ENCODE measurements around the gene QRSL1. TPM values are rescaled to one million over a fixed set of nuclear protein-coding genes. Genes with fewer than 3 reads are reported as not detected.

The QRSL1 gene
- total RNA-seq, 1 experiment from 2014 or later, result 14.0 TPM

- no peak for TF ChIP-seq CTCF (IDR thresholded peaks at IDR 0.05; ENCODE audit: unreplicated experiment)
- Mint-ChIP-seq H3K4me1 (ENCODE audit: insufficient read depth, unreplicated experiment) (no peaks in the 10 kb centered on the region), H3K9me3 (ENCODE audit: unreplicated experiment) (peaks cover 8% of the 10 kb centered on the region), H3K36me3 (ENCODE audit: insufficient read depth, unreplicated experiment) (no peaks in the 10 kb centered on the region), H3K4me3 (ENCODE audit: unreplicated experiment) (no peak overlapping the region), H3K27me3 (ENCODE audit: insufficient read depth, unreplicated experiment) (no peaks in the 10 kb centered on the region), H3K27ac (ENCODE audit: low read depth, unreplicated experiment) (no peak overlapping the region)
- DNase-seq (ENCODE audit: unreplicated experiment), result no peak
- ChIA-PET CTCF (interaction anchor here (0.9 kb wide), 1 partner anchor 169 kb away, joined by 3 read pairs; no protein-coding TSS in a partner anchor), POLR2A (interaction anchor here (1.0 kb wide), 1 partner anchor 12 kb away, joined by 4 read pairs; no protein-coding TSS in a partner anchor)
- intact Hi-C loops (cut with micrococcal nuclease), result no loop called here
- BruUV-seq (replicated peaks), result no TSS peak
Measured at GRCh38 chr6:106702046-106702445, 72.7 kb downstream of the QRSL1 start.

- POLR2A ChIA-PET, result interaction anchor here (1.0 kb wide), 1 partner anchor 12 kb away, joined by 4 read pairs; no protein-coding TSS in a partner anchor
- Mint-ChIP-seq H3K4me3 (ENCODE audit: unreplicated experiment) (no peak overlapping the region), H3K36me3 (ENCODE audit: insufficient read depth, unreplicated experiment) (no peaks in the 10 kb centered on the region), H3K4me1 (ENCODE audit: insufficient read depth, unreplicated experiment) (no peaks in the 10 kb centered on the region), H3K27ac (ENCODE audit: low read depth, unreplicated experiment) (no peak overlapping the region), H3K9me3 (ENCODE audit: unreplicated experiment) (peaks cover 8% of the 10 kb centered on the region), H3K27me3 (ENCODE audit: insufficient read depth, unreplicated experiment) (no peaks in the 10 kb centered on the region)
- BruUV-seq (replicated peaks), result no TSS peak
- TF ChIP-seq CTCF (IDR thresholded peaks at IDR 0.05; ENCODE audit: unreplicated experiment), result no peak
- DNase-seq (ENCODE audit: unreplicated experiment), result no peak
- intact Hi-C loops (cut with micrococcal nuclease), result no loop called here
- CTCF ChIA-PET, result interaction anchor here (0.9 kb wide), 1 partner anchor 168 kb away, joined by 3 read pairs; no protein-coding TSS in a partner anchor
Measured at GRCh38 chr6:106702451-106703110, 73.2 kb downstream of the QRSL1 start.

GRCh38 chr6:106704327-106704726, 74.9 kb downstream of the QRSL1 start:
- DNase-seq (ENCODE audit: unreplicated experiment), result no peak
- ChIA-PET POLR2A (no interaction called here), CTCF (no interaction called here)
- H3K36me3 Mint-ChIP-seq (ENCODE audit: insufficient read depth, unreplicated experiment), result no peaks in the 10 kb centered on the region
- H3K9me3 Mint-ChIP-seq (ENCODE audit: unreplicated experiment), result peaks cover 8% of the 10 kb centered on the region
- no peak for TF ChIP-seq CTCF (IDR thresholded peaks at IDR 0.05; ENCODE audit: unreplicated experiment)
- BruUV-seq (replicated peaks), result no TSS peak
- intact Hi-C loops (cut with micrococcal nuclease), result no loop called here
- H3K4me3 Mint-ChIP-seq (ENCODE audit: unreplicated experiment), result no peak overlapping the region
- H3K27ac Mint-ChIP-seq (ENCODE audit: low read depth, unreplicated experiment), result no peak overlapping the region
- no peaks in the 10 kb centered on the region for H3K27me3 Mint-ChIP-seq (ENCODE audit: insufficient read depth, unreplicated experiment)
- no peaks in the 10 kb centered on the region for H3K4me1 Mint-ChIP-seq (ENCODE audit: insufficient read depth, unreplicated experiment)

GRCh38 chr6:106705156-106705555, 75.8 kb downstream of the QRSL1 start:
- Mint-ChIP-seq H3K9me3 (ENCODE audit: unreplicated experiment) (peaks cover 8% of the 10 kb centered on the region), H3K27ac (ENCODE audit: low read depth, unreplicated experiment) (no peak overlapping the region), H3K4me3 (ENCODE audit: unreplicated experiment) (no peak overlapping the region), H3K36me3 (ENCODE audit: insufficient read depth, unreplicated experiment) (no peaks in the 10 kb centered on the region), H3K27me3 (ENCODE audit: insufficient read depth, unreplicated experiment) (no peaks in the 10 kb centered on the region), H3K4me1 (ENCODE audit: insufficient read depth, unreplicated experiment) (no peaks in the 10 kb centered on the region)
- TF ChIP-seq CTCF (IDR thresholded peaks at IDR 0.05; ENCODE audit: unreplicated experiment), result no peak
- no peak for DNase-seq (ENCODE audit: unreplicated experiment)
- POLR2A ChIA-PET, result no interaction called here
- BruUV-seq (replicated peaks), result no TSS peak
- intact Hi-C loops (cut with micrococcal nuclease), result no loop called here
- CTCF ChIA-PET, result no interaction called here

All from MCF 10A (cell line).